IPS-15b (cell line): ENCODE results near the gene KLHL30.

Source experiments
- H3K27me3 ChIP-seq: one replicate; pipeline ENCODE4 v1.6.1; 2013; ENCODE audit warnings: low read length; ENCODE audit not compliant: control insufficient read depth, insufficient read depth
- H3K36me3 ChIP-seq: one replicate; pipeline ENCODE4 v1.6.1; 2013; ENCODE audit warnings: low read length; ENCODE audit not compliant: control insufficient read depth, insufficient read depth
- H3K4me1 ChIP-seq: one replicate; pipeline ENCODE4 v1.6.1; 2013; ENCODE audit warnings: mild to moderate bottlenecking, low read length; ENCODE audit not compliant: control insufficient read depth, insufficient read depth
- H3K4me3 ChIP-seq: one replicate; pipeline ENCODE4 v1.5.1; 2013; ENCODE audit warnings: low read depth, low read length
- H3K9ac ChIP-seq: one replicate; pipeline ENCODE4 v1.6.1; 2013; ENCODE audit warnings: low read depth, mild to moderate bottlenecking, low read length
- H3K9me3 ChIP-seq: one replicate; pipeline ENCODE4 v1.6.1; 2013; ENCODE audit warnings: mild to moderate bottlenecking, low read length; ENCODE audit not compliant: control insufficient read depth, insufficient read depth

KLHL30 gene

DNA sequence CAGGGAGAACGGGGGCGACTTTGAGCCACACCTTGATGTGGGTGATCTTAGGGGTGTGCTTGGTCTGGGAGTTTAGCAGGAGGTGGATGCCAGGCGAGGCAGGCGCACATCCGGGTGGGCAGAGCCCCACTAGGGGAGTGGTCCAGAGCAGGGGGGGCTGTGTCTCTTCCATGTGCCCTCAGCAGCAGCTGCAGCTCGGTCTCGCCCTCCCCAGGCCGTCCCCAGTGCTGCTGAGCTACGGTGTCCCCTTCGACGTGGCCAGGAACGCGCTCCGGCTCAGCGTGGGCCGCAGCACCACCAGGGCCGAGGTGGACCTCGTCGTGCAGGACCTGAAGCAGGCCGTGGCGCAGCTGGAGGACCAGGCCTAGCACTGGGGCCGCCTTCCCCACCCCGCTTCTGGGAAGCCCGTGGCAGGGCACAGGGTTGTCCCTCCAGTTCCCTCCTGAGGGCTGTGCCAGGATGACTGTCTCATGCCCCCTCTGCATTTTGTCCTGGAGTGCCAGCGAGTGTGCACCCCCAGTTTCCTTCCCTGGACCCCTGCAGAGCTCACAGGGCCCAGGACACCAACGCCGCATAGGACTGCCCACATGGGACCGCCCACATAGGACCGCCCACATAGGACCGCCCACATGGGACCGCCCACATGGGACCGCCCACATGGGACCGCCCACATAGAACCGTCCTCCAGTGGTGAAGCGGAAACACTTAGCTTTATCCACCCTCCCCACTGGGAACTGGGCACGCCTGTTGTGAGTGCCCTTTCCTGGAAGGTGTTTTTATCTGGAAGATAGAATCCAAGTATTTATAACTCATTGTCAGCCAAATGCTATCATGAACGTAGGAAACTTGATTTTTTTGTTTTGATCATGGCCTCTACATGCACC, 40.2 kb upstream of the KLHL30 start:
- no peak overlapping the region for H3K4me3 ChIP-seq
- H3K36me3 ChIP-seq = no peaks in the 10 kb centered on the region
- H3K27me3 ChIP-seq = no peaks in the 10 kb centered on the region
- H3K4me1 ChIP-seq = no peaks in the 10 kb centered on the region
- H3K9ac ChIP-seq = no peak overlapping the region
- no peaks in the 10 kb centered on the region for H3K9me3 ChIP-seq

DNA sequence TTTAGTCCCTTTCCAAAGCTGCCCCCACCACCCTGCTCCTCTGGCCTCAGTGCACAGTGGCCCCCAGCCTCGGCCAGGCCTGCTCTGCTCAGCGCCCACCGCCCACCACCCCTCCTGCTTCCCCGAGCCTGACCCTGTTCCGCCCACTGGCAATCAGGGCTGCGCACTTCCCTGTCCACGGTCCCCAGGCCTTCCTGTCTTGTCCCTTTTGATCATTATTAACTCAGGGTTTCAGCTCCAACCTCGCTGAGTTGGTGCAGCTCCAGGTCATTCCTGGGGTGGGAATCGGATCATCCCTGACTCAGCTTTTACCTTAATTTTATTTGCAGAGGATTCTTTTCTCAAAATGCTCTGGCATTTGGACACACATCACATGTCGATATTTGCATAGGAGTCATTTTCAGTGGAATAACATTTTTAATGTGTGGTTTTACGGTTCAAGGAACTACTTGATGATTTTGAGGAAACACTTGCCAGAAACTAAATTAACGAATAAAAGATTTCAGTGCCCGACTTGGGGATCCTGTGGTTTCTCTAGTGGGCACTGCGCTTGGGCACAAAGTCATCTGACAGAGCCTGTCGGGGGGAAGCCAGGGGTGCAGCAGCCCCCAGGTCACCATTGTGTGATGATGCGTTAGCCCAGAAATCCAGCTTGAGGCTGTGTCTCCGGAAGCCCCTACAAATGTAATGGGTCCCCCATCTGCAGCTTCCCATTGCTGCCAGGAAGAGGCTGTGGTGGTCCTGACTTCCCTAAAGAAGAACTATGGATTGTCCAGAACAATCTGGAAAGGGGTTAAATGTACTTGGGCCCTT, 39.4 kb upstream of the KLHL30 start:
- Histone ChIP-seq H3K4me1 (no peaks in the 10 kb centered on the region), H3K27me3 (no peaks in the 10 kb centered on the region), H3K9me3 (no peaks in the 10 kb centered on the region), H3K36me3 (no peaks in the 10 kb centered on the region), H3K9ac (no peak overlapping the region), H3K4me3 (no peak overlapping the region)

DNA sequence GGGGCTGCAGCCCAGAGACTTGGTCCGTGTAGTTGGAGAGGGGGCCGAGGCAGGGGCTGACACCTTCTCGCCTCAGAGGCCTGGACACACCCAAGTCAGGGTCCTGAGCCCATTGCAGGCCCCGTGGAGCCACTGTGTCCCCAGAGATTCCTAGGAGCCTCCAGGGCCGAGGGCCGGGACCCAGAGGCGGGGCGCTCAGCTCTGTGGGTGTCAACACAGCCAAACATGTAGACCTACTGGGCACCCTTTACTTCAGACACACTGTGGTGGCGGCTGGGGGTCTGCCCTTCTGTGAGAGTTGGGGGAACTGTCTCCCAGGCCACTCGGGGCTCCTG, 38.8 kb upstream of the KLHL30 start:
- no peak overlapping the region for H3K9ac ChIP-seq
- H3K4me3 ChIP-seq = no peak overlapping the region
- no peaks in the 10 kb centered on the region for H3K9me3 ChIP-seq
- no peaks in the 10 kb centered on the region for H3K4me1 ChIP-seq
- H3K27me3 ChIP-seq = no peaks in the 10 kb centered on the region
- H3K36me3 ChIP-seq = no peaks in the 10 kb centered on the region

DNA sequence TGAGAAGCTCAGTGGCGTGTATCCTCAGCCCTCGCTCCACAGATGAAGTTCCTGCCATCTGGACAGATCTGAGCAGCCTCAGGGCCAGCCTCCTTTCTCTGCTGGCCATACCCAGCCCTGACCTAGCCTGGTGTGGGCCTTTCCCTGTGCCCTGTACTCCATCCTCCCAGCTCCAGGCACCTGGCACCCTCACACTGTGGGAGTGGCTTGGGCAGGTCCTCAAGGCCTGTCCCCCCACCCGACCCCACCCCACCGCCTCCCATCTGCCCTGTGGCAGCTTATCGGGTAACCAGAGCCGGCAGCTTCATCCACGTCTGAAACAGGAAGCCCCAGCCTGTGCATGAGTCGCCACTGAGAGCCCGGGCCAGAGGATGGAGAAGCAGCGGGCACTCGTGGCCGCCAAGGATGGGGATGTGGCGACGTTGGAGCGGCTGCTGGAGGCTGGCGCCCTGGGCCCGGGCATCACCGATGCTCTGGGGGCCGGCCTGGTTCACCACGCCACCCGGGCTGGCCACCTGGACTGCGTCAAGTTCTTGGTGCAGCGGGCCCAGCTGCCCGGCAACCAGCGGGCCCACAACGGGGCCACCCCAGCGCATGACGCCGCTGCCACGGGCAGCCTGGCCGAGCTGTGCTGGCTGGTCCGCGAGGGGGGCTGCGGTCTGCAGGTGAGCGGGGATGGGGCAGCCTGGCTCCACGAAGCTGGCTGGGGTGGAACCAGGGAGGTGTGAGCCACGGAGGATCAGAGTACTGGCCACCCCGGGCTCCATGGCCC, 38.2 kb upstream of the KLHL30 start, which contains the start of gene ESPNL:
Gene ESPNL, plus strand, starts transcription at position 292 of the 772 bp plus-strand sequence. Its CDS starts 80 bp downstream, at position 372.
- no peaks in the 10 kb centered on the region for H3K4me1 ChIP-seq
- H3K9ac ChIP-seq = no peak within 1 kb of the TSS
- no peaks in the 10 kb centered on the region for H3K27me3 ChIP-seq
- H3K9me3 ChIP-seq = no peaks in the 10 kb centered on the region
- no peaks in the 10 kb centered on the region for H3K36me3 ChIP-seq
- H3K4me3 ChIP-seq = no peak within 1 kb of the TSS

DNA sequence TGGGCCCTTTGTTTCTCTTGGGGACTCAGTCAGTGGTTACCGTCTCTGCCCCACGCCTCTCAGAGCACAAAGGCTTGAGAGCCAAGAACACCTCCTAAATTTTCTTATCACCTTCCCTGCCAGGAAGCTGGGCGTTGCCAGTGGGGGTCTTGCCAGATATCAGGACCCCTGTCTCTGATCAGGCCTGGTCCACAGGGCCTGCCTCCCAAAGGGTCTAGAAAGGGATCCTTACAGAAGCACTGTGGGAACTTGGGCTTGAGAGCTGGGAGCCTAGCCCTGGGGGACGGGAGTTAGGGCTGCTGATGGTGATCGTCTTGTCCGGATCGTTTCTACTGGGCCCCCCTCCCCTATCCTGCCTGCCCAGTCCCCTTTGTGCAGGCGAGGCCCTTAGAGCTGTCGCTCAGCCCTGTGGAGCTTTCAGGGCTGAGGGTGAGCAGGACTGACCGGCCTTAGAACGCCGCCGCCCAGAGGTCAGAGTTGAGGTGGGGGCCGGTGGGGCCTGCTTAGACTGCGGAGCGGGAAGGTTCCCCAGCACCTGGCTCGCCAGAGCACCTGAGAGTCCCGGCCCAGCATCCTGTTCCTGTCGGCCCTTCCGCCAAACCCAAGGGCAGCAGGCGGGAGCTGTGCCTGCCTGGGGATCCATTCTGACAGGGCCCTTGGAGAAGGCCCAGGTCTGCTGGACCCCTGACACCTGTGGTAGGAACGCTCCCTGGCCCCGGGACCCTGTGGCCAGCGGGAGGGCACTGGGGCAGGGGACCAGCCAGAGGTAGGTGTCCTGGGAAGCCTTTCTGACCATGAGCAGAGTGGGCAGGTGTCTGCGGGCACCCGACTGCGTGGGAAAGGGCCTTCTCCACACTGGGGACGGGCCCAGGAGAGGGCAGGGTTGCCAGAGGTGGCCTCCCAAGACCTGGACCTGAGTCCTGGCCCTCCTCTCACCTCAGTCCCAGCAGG, 37.4 kb upstream of the KLHL30 start:
- Histone ChIP-seq H3K27me3 (no peaks in the 10 kb centered on the region), H3K9me3 (no peaks in the 10 kb centered on the region), H3K36me3 (no peaks in the 10 kb centered on the region), H3K4me1 (no peaks in the 10 kb centered on the region), H3K9ac (no peak overlapping the region), H3K4me3 (no peak overlapping the region)

DNA sequence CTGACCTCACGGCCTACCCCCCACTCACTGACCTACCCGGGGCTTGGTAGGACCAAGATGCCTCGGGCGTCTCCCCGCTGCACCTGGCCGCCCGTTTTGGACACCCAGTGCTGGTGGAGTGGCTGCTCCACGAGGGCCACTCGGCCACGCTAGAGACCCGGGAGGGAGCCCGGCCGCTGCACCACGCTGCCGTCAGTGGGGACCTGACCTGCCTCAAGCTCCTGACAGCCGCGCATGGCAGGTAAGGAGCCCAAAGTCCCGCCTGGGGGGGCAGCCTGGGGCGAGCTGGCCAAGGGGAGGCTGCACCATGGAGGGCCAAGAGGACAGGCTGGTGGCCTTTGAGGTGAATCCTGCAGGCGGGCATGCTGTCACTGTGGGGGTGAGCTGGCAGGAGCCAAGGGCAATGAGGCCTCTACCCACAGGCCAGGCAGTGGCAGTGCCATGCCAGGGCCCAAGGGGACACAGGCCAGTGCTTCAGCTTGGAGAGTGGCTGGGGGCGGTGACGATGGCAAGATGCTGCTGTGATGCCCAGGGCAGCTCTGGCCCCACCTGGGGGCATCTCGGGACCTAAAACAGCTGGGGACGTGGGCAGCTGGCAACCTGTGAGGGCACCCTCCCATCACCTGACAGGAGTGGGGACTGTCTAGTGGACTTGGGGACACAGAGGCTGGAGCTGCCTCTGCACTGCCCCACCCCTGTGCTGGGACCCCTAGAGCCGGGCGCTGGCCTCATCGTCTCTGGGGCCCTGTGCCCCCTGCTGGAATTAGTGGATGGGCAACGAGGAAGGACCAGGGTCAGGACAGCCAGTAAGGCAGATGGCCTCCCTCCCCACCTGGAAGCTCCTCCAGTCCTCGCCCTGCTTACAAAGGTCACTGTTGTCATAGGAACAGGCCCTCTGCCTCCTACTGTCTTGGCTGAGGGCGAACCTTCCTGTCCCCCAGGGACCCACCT, 36.3 kb upstream of the KLHL30 start:
- Histone ChIP-seq H3K9ac (peak overlapping the region; percentile 12), H3K4me1 (no peaks in the 10 kb centered on the region), H3K27me3 (no peaks in the 10 kb centered on the region), H3K9me3 (no peaks in the 10 kb centered on the region), H3K36me3 (no peaks in the 10 kb centered on the region), H3K4me3 (no peak overlapping the region)

DNA sequence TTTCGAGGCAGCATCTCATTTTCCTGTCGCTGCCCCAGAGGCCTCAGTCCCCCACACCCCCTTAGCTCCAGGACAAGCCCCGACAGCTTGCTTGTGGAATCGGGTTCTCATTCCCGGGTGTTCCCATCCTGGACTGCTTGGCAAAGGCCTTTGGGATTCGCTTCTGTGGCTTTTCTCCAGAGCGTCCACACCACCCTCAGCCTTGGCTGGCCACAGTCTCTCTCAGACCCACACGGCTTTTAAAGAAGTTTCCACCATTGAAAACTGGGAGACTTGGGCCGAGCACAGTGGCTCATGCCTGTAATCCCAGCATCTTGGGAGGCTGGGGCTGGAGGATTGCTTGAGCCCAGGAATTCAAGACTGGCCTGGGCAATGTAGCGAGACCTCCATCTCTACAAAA, 35.6 kb upstream of the KLHL30 start:
- Histone ChIP-seq H3K4me3 (no peak overlapping the region), H3K9me3 (no peaks in the 10 kb centered on the region), H3K4me1 (no peaks in the 10 kb centered on the region), H3K9ac (peak overlapping the region; percentile 12), H3K36me3 (no peaks in the 10 kb centered on the region), H3K27me3 (no peaks in the 10 kb centered on the region)

DNA sequence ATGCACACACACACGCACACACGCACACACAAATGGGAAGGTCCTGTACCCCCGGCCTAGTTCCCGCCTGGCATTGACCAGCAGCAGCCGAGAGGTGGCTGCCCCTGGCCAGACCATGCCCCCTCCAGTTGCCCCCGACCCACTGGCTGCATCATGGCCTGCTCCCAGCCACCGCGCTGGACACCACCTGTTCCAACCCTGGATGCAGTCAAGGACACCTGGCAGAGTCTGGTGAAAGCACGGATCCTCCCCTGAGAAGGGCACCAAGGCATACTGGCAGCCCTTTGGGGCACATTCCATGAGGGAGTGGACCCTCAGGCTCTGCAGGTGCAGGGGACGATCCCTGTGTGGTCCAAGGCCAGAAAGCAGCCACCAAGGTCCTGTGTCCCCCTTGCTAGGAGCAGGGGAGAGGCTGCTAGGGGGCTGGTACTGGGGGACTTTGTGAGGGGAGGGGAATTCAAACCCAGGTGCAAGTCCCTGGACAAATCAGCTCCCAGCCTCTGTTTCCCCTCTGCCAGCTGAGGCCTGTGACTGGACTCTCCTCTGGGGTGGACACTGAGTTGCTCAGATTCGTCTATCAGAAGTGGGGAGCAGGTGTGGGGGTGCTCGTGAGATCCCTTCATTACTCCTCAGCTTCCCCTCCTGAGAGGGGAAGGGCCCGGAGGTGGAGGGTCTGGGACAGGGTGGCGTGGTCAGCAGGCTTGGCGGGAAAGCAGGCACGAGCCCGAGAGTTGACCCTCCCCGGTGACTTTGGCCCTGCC, 34.8 kb upstream of the KLHL30 start:
- Histone ChIP-seq H3K9ac (no peak overlapping the region), H3K9me3 (no peaks in the 10 kb centered on the region), H3K27me3 (no peaks in the 10 kb centered on the region), H3K36me3 (no peaks in the 10 kb centered on the region), H3K4me1 (no peaks in the 10 kb centered on the region), H3K4me3 (no peak overlapping the region)

DNA sequence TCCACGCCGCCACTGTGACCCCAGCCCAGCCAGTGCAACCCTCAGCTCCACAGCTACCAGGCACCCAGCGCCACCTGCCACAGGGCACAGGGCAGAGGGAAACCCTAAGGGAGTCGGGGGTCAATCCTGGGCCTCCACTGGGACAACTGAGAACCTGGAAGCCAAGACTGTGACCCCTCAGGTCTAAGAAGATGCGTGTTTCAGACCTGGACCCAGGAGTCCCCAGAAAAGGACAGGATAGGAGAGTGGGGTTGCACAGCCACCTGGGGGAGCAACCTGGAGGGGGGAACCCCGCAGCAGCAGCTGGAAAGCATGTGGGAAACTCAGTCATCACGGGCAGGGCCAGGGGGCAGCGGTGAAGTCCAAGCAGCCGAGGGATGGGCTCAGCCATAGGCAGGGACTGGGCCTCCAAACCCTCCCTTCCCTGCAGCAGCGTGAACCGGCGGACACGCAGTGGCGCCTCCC, 34.2 kb upstream of the KLHL30 start:
- Histone ChIP-seq H3K36me3 (no peaks in the 10 kb centered on the region), H3K27me3 (no peaks in the 10 kb centered on the region), H3K4me3 (no peak overlapping the region), H3K9ac (no peak overlapping the region), H3K9me3 (no peaks in the 10 kb centered on the region), H3K4me1 (no peaks in the 10 kb centered on the region)
